Nephron progenitor cell (in vitro differentiated cells): ENCODE measurements around the gene METTL18.
"Not testable (repeated sequence)": the region's sequence is repeated elsewhere in the genome, so short reads cannot be mapped to it uniquely, and the experiment has no call there.

ENCODE experiments used
- DNase-seq: peaks from one replicate; pipeline ENCODE4 v3.0.0; 2021
- H3K27ac Mint-ChIP-seq: 2 replicates; pipeline ENCODE4 v1.8.0; 2021; ENCODE audit warnings: mild to moderate bottlenecking, moderate library complexity, mixed read lengths
- H3K27me3 Mint-ChIP-seq: 2 replicates; pipeline ENCODE4 v1.8.0; 2021; ENCODE audit warnings: mild to moderate bottlenecking, low read depth, mixed read lengths; ENCODE audit not compliant: poor library complexity
- H3K36me3 Mint-ChIP-seq: 2 replicates; pipeline ENCODE4 v1.8.0; 2021; ENCODE audit warnings: low read depth, mixed read lengths
- H3K4me1 Mint-ChIP-seq: 2 replicates; pipeline ENCODE4 v1.8.0; 2021; ENCODE audit warnings: mixed read lengths
- H3K4me3 Mint-ChIP-seq: 2 replicates; pipeline ENCODE4 v1.8.0; 2021; ENCODE audit warnings: mild to moderate bottlenecking, moderate library complexity, mixed read lengths
- H3K9me3 Mint-ChIP-seq: 2 replicates; pipeline ENCODE4 v1.8.0; 2021; ENCODE audit warnings: mild to moderate bottlenecking, moderate library complexity, mixed read lengths
- CTCF ChIP-seq: fragments of 200-600 bp; sonication (generic); IDR thresholded peaks from 2 replicates; pipeline ENCODE4 v1.5.0; 2021; ENCODE audit warnings: antibody characterized with exemption

METTL18 gene

GRCh38 chr1:169812131-169812530, 17.4 kb upstream of the METTL18 start:
- Mint-ChIP-seq H3K9me3 (peaks cover 30% of the 10 kb centered on the region), H3K27ac (no peak overlapping the region), H3K4me1 (no peaks in the 10 kb centered on the region), H3K27me3 (no peaks in the 10 kb centered on the region), H3K4me3 (no peak overlapping the region), H3K36me3 (peaks cover 58% of the 10 kb centered on the region)
- no peak for TF ChIP-seq CTCF
- DNase-seq: no peak

GRCh38 chr1:169811418-169812035, 16.8 kb upstream of the METTL18 start:
- not testable (repeated sequence) for H3K4me3 Mint-ChIP-seq, H3K27me3 Mint-ChIP-seq, H3K27ac Mint-ChIP-seq, H3K4me1 Mint-ChIP-seq, DNase-seq
- Mint-ChIP-seq H3K36me3 (peaks cover 53% of the 10 kb centered on the region), H3K9me3 (peaks cover 27% of the 10 kb centered on the region)

- Mint-ChIP-seq H3K4me3 (no peak overlapping the region), H3K27ac (peak overlapping the region; percentile 14), H3K27me3 (no peaks in the 10 kb centered on the region), H3K9me3 (peaks cover 13% of the 10 kb centered on the region), H3K36me3 (peaks cover 33% of the 10 kb centered on the region), H3K4me1 (no peaks in the 10 kb centered on the region)
- peak; percentile 56 for TF ChIP-seq CTCF
- peak; percentile 15 for DNase-seq
These were observed 14.8 kb upstream of the METTL18 start for GRCh38 chr1:169809370-169810095.

GRCh38 chr1:169804941-169805340, 10.2 kb upstream of the METTL18 start:
- H3K4me1 Mint-ChIP-seq: no peaks in the 10 kb centered on the region
- no peaks in the 10 kb centered on the region for H3K9me3 Mint-ChIP-seq
- no peaks in the 10 kb centered on the region for H3K27me3 Mint-ChIP-seq
- TF ChIP-seq CTCF: no peak
- H3K4me3 Mint-ChIP-seq: no peak overlapping the region
- peaks cover 7% of the 10 kb centered on the region for H3K36me3 Mint-ChIP-seq
- no peak for DNase-seq
- H3K27ac Mint-ChIP-seq: no peak overlapping the region

- H3K27ac Mint-ChIP-seq: no peak overlapping the region
- no peak for TF ChIP-seq CTCF
- H3K4me3 Mint-ChIP-seq: no peak overlapping the region
- no peak for DNase-seq
- H3K36me3 Mint-ChIP-seq: peaks cover 13% of the 10 kb centered on the region
- no peaks in the 10 kb centered on the region for H3K27me3 Mint-ChIP-seq
- H3K4me1 Mint-ChIP-seq: no peaks in the 10 kb centered on the region
- no peaks in the 10 kb centered on the region for H3K9me3 Mint-ChIP-seq
These were observed 8.2 kb upstream of the METTL18 start for GRCh38 chr1:169802888-169803287.

- peaks cover 32% of the 10 kb centered on the region for H3K4me1 Mint-ChIP-seq
- no peak for TF ChIP-seq CTCF
- H3K4me3 Mint-ChIP-seq: no peak overlapping the region
- H3K27me3 Mint-ChIP-seq: no peaks in the 10 kb centered on the region
- peaks cover 32% of the 10 kb centered on the region for H3K36me3 Mint-ChIP-seq
- no peak for DNase-seq
- H3K9me3 Mint-ChIP-seq: no peaks in the 10 kb centered on the region
- H3K27ac Mint-ChIP-seq: no peak overlapping the region
These were observed 2.6 kb upstream of the METTL18 start for GRCh38 chr1:169797281-169797680.
